ENCODE results near the gene TFCP2. TPM values are rescaled to one million over a fixed set of nuclear protein-coding genes. Genes with fewer than 3 reads are reported as not detected.
A peak's percentile ranks its signal among the peaks of the same experiment; 100 is the strongest.

TFCP2 gene
- total RNA-seq, 1 experiment from 2014 or later, result 25.7 TPM

- H3K36me3 ChIP-seq (ENCODE audit: low read depth), result no peaks in the 10 kb centered on the region
- peaks cover 29% of the 10 kb centered on the region for H3K79me2 ChIP-seq (ENCODE audit: low read depth)
- H4K20me1 ChIP-seq (ENCODE audit: insufficient read depth), result no peaks in the 10 kb centered on the region
- no peaks in the 10 kb centered on the region for H3K9me2 ChIP-seq (ENCODE audit: insufficient read depth)
- peaks cover 11% of the 10 kb centered on the region for H3F3A ChIP-seq (ENCODE audit: insufficient read depth, low read depth)
- H3K27ac ChIP-seq, result no peak overlapping the region
- H3K27me3 ChIP-seq (ENCODE audit: insufficient read depth, low read depth), result no peaks in the 10 kb centered on the region
- H3K9me3 ChIP-seq (ENCODE audit: insufficient read depth, low read depth), result no peaks in the 10 kb centered on the region
- H3K4me1 ChIP-seq (replicated peaks; ENCODE audit: insufficient read depth), result peaks cover 20% of the 10 kb centered on the region
- no peak for TF ChIP-seq EZH2 (IDR thresholded peaks at IDR 0.05; ENCODE audit: low read depth)
- ChIA-PET POLR2A (ENCODE audit: unreplicated experiment) (interaction anchor here (0.6 to 0.7 kb wide), 2 partner anchors 64 to 147 kb away, joined by 3 to 6 read pairs; partner anchors contain the start of gene DAZAP2), CTCF (interaction anchor here (0.8 kb wide), 1 partner anchor 60 kb away, joined by 6 read pairs; no protein-coding TSS in a partner anchor)
- no peak overlapping the region for H3K4me3 ChIP-seq
- H2AFZ ChIP-seq, result no peak overlapping the region
- no peak for DNase-seq
- BruUV-seq (replicated peaks), result no TSS peak
- H3K4me2 ChIP-seq, result no peak overlapping the region
- intact Hi-C loops (cut with micrococcal nuclease; ENCODE audit: unreplicated experiment), result no loop called here
These were observed 1.6 kb upstream of the TFCP2 start for GRCh38 chr12:51174501-51174900.

- ChIA-PET CTCF (interaction anchor here (0.5 kb wide), 1 partner anchor 92 kb away, joined by 16 read pairs; no protein-coding TSS in a partner anchor), POLR2A (ENCODE audit: unreplicated experiment) (interaction anchor here (0.6 to 0.7 kb wide), 3 partner anchors 88 to 971 kb away, joined by 3 read pairs; partner anchors contain the start of gene CSRNP2)
- Histone ChIP-seq H4K20me1 (ENCODE audit: insufficient read depth) (no peaks in the 10 kb centered on the region), H3F3A (ENCODE audit: insufficient read depth, low read depth) (peaks cover 11% of the 10 kb centered on the region), H3K4me2 (peak overlapping the region; percentile 74), H3K4me1 (replicated peaks; ENCODE audit: insufficient read depth) (peaks cover 20% of the 10 kb centered on the region), H3K27ac (peak overlapping the region; percentile 98), H3K9me2 (ENCODE audit: insufficient read depth) (no peaks in the 10 kb centered on the region), H3K36me3 (ENCODE audit: low read depth) (no peaks in the 10 kb centered on the region), H2AFZ (peak overlapping the region; percentile 90), H3K27me3 (ENCODE audit: insufficient read depth, low read depth) (no peaks in the 10 kb centered on the region), H3K4me3 (peak overlapping the region; percentile 87), H3K9me3 (ENCODE audit: insufficient read depth, low read depth) (no peaks in the 10 kb centered on the region), H3K79me2 (ENCODE audit: low read depth) (peaks cover 53% of the 10 kb centered on the region)
- no peak for DNase-seq
- no peak for TF ChIP-seq CTCF (conservative IDR thresholded peaks at IDR 0.05)
- TSS peak; percentile 57 for BruUV-seq (replicated peaks)
- intact Hi-C loops (cut with micrococcal nuclease; ENCODE audit: unreplicated experiment), result loop anchor here (2.0 kb wide), 1 partner anchor 67 kb away; the partner anchor contains the start of gene DAZAP2
These were observed 936 bp downstream of the TFCP2 start for GRCh38 chr12:51171884-51172514.

GRCh38 chr12:51163795-51164194, 9.1 kb downstream of the TFCP2 start:
- H3K9me2 ChIP-seq (ENCODE audit: insufficient read depth), result no peaks in the 10 kb centered on the region
- intact Hi-C loops (cut with micrococcal nuclease; ENCODE audit: unreplicated experiment), result no loop called here
- no peaks in the 10 kb centered on the region for H3K27me3 ChIP-seq (ENCODE audit: insufficient read depth, low read depth)
- peaks cover 59% of the 10 kb centered on the region for H3K79me2 ChIP-seq (ENCODE audit: low read depth)
- no TSS peak for BruUV-seq (replicated peaks)
- H2AFZ ChIP-seq, result no peak overlapping the region
- no peaks in the 10 kb centered on the region for H3K4me1 ChIP-seq (replicated peaks; ENCODE audit: insufficient read depth)
- ChIA-PET POLR2A (ENCODE audit: unreplicated experiment) (no interaction called here), CTCF (no interaction called here)
- TF ChIP-seq EZH2 (IDR thresholded peaks at IDR 0.05; ENCODE audit: low read depth), result no peak
- TF ChIP-seq CTCF (conservative IDR thresholded peaks at IDR 0.05), result no peak
- H3K36me3 ChIP-seq (ENCODE audit: low read depth), result no peaks in the 10 kb centered on the region
- no peak overlapping the region for H3K4me3 ChIP-seq
- H3K27ac ChIP-seq, result no peak overlapping the region
- peaks cover 3% of the 10 kb centered on the region; the same call in 1 of the 2 replicates for H4K20me1 ChIP-seq (ENCODE audit: insufficient read depth)
- no peak for DNase-seq
- no peaks in the 10 kb centered on the region for H3F3A ChIP-seq (ENCODE audit: insufficient read depth, low read depth)
- H3K4me2 ChIP-seq, result no peak overlapping the region
- no peaks in the 10 kb centered on the region for H3K9me3 ChIP-seq (ENCODE audit: insufficient read depth, low read depth)
